OCI-LY7 (cell line): ENCODE results near the gene USP34. TPM values are rescaled to one million over a fixed set of nuclear protein-coding genes. Genes with fewer than 3 reads are reported as not detected.

ENCODE experiments used
- BruUV-seq: library from RNA; stranded (reverse); fragments of 400-500 nt; replicated peaks from 2 replicates; lab custom pipeline; 2021; lab: Mats Ljungman, UMichigan
- CTCF ChIA-PET: fragments of 300-600 bp; sonication (Branson Sonifier 250); formaldehyde crosslinking; loops from one replicate; lab custom pipeline; 2022; ENCODE audit warnings: antibody characterized with exemption; ENCODE audit not compliant: unreplicated experiment; lab: Charles Lee
- POLR2A ChIA-PET: fragments of 300-600 bp; sonication (Branson Sonifier 250); formaldehyde crosslinking; loops from one replicate; lab custom pipeline; 2022; ENCODE audit warnings: antibody characterized with exemption; lab: Charles Lee
- DNase-seq: peaks from one replicate; pipeline ENCODE4 v3.0.0-alpha.2; 2015; ENCODE audit warnings: low spot score
- H2AFZ ChIP-seq: fragments of 200-600 bp; sonication (generic), shearing (Covaris generic); 2 replicates; pipeline ENCODE4 v1.6.1; 2014; ENCODE audit warnings: mild to moderate bottlenecking, antibody characterized with exemption, low read length, moderate library complexity
- H3K27ac ChIP-seq: fragments of 200-600 bp; sonication (generic); 2 replicates; pipeline ENCODE4 v1.5.1; 2014; ENCODE audit warnings: mixed run types, low read depth, mild to moderate bottlenecking, moderate library complexity, low read length, inconsistent platforms; ENCODE audit not compliant: poor library complexity, severe bottlenecking
- H3K36me3 ChIP-seq: fragments of 200-600 bp; sonication (generic); 2 replicates; pipeline ENCODE4 v1.6.1; 2014; ENCODE audit warnings: mild to moderate bottlenecking, antibody characterized with exemption, low read length, moderate library complexity, mixed read lengths; ENCODE audit not compliant: insufficient read depth
- H3K4me1 ChIP-seq: fragments of 200-600 bp; sonication (generic); 2 replicates; pipeline ENCODE4 v1.5.1; 2014; ENCODE audit warnings: mild to moderate bottlenecking, low read length; ENCODE audit not compliant: insufficient read depth, poor library complexity, severe bottlenecking
- H3K4me2 ChIP-seq: fragments of 200-600 bp; sonication (generic); 2 replicates; pipeline ENCODE4 v1.6.1; 2014; ENCODE audit warnings: mild to moderate bottlenecking, low read length
- H3K4me3 ChIP-seq: fragments of 200-600 bp; sonication (generic); 2 replicates; pipeline ENCODE4 v1.5.1; 2014; ENCODE audit warnings: mild to moderate bottlenecking, low read depth, low read length; ENCODE audit not compliant: poor library complexity, severe bottlenecking
- H3K79me2 ChIP-seq: fragments of 200-600 bp; sonication (generic); 2 replicates; pipeline ENCODE4 v1.6.1; 2016; ENCODE audit warnings: low read depth, mild to moderate bottlenecking, low read length, moderate library complexity, mixed read lengths; ENCODE audit not compliant: insufficient read depth
- H3K9me2 ChIP-seq: fragments of 200-600 bp; sonication (generic); 2 replicates; pipeline ENCODE4 v1.6.1; 2016; ENCODE audit warnings: mild to moderate bottlenecking, low read length, mixed read lengths; ENCODE audit not compliant: insufficient read depth
- H3K9me3 ChIP-seq: fragments of 200-600 bp; sonication (generic); 2 replicates; pipeline ENCODE4 v1.6.1; 2014; ENCODE audit warnings: mild to moderate bottlenecking, mixed run types, low read length, mixed read lengths
- H4K20me1 ChIP-seq: fragments of 200-600 bp; sonication (generic); 2 replicates; pipeline ENCODE4 v1.6.1; 2014; ENCODE audit warnings: mild to moderate bottlenecking, antibody characterized with exemption, low read length, moderate library complexity, mixed read lengths; ENCODE audit not compliant: insufficient read depth
- CTCF ChIP-seq: fragments of 200-600 bp; sonication (generic); conservative IDR thresholded peaks from 2 replicates; pipeline ENCODE4 v1.5.1; 2014; ENCODE audit warnings: mild to moderate bottlenecking, antibody characterized with exemption, low read length, moderate library complexity, mixed read lengths
- EZH2phosphoT487 ChIP-seq: fragments of 200-600 bp; sonication (generic); IDR thresholded peaks from 2 replicates; pipeline ENCODE4 v1.6.1; 2018; ENCODE audit warnings: low read depth, borderline replicate concordance, mild to moderate bottlenecking, mixed run types, antibody characterized with exemption, low read length, moderate library complexity, mixed read lengths
- intact Hi-C: fragments of 100-400 bp; cut with micrococcal nuclease; formaldehyde crosslinking; loops from one replicate; pipeline ENCODE4 v1.10.0; 2022; ENCODE audit not compliant: unreplicated experiment
- total RNA-seq, 2 experiments: library from RNA; depleted of rRNA in 1 of 2; stranded (reverse); fragments of >200 nt in 1 of 2; shearing (Covaris generic) in 1 of 2; gene quantifications; 2 replicates each; pipeline ENCODE4 v1.2.3, GENCODE V29; 2014 to 2022

Gene USP34
- total RNA-seq, 2 experiments from 2014 or later: 192 to 344 TPM

GRCh38 chr2:61282104-61282590, 188.7 kb downstream of the USP34 start:
- POLR2A ChIA-PET: interaction anchor here (0.6 to 0.7 kb wide), 2 partner anchors 14 to 42 kb away, joined by 3 to 5 read pairs; no protein-coding TSS in a partner anchor
- CTCF ChIA-PET: no interaction called here
- intact Hi-C loops: no loop called here
- Histone ChIP-seq H3K4me3 (no peak overlapping the region), H3K79me2 (no peaks in the 10 kb centered on the region), H4K20me1 (no peaks in the 10 kb centered on the region), H3K4me2 (no peak overlapping the region), H3K27ac (no peak overlapping the region), H3K9me2 (no peaks in the 10 kb centered on the region), H3K36me3 (peaks cover 96% of the 10 kb centered on the region), H3K4me1 (no peaks in the 10 kb centered on the region), H3K9me3 (no peaks in the 10 kb centered on the region), H2AFZ (no peak overlapping the region)
- BruUV-seq: no TSS peak
- DNase-seq: no peak
- no peak for TF ChIP-seq EZH2phosphoT487
- TF ChIP-seq CTCF: no peak

GRCh38 chr2:61281321-61281720, 189.6 kb downstream of the USP34 start:
- CTCF ChIA-PET: no interaction called here
- Histone ChIP-seq H2AFZ (no peak overlapping the region), H3K4me3 (no peak overlapping the region)

More at GRCh38 chr2:61281321-61281720, 189.6 kb downstream of the USP34 start:
- Histone ChIP-seq H3K4me2 (no peak overlapping the region), H3K9me3 (no peaks in the 10 kb centered on the region), H3K36me3 (peaks cover 96% of the 10 kb centered on the region), H3K79me2 (no peaks in the 10 kb centered on the region), H3K9me2 (no peaks in the 10 kb centered on the region), H3K27ac (no peak overlapping the region), H3K4me1 (no peaks in the 10 kb centered on the region), H4K20me1 (no peaks in the 10 kb centered on the region)
- intact Hi-C loops: no loop called here
- no TSS peak for BruUV-seq
- TF ChIP-seq CTCF: no peak
- no peak for TF ChIP-seq EZH2phosphoT487
- no peak for DNase-seq
- POLR2A ChIA-PET: no interaction called here
